Measurements from ENCODE around the gene PARP4.
"Not testable (repeated sequence)": the region's sequence is repeated elsewhere in the genome, so short reads cannot be mapped to it uniquely, and the experiment has no call there.

DNA sequence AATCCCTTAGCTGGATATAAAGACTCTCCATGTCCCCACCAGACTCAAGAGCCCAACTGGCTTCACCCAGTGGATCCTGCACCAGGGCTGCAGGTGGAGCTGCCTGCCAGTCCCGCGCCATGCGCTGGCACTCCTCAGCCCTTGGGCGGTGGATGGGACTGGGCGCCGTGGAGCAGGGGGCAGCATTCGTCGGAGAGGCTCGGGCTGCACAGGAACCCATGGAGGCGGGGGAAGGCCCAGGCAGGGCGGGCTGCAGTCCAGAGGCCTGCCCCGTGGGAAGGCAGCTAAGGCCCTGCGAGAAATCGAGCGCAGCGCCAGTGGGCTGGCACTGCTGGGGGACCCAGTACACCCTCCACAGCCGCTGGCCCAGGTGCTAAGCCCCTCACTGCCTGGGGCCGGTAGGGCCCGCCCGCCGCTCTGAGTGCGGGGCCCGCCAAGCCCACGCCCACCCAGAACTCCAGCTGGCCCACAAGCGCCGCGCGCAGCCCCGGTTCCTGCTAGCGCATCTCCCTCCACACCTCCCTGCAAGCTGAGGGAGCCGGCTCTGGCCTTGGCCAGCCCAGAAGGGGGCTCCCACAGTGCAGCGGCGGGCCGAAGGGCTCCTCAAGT, 48.1 kb upstream of the PARP4 start:
- TF ChIP-seq POLR2AphosphoS5 (IDR thresholded peaks at IDR 0.05; ENCODE audit: low read depth); EZH2 (IDR thresholded peaks at IDR 0.05; ENCODE audit: low read depth, unreplicated experiment); ZNF114 (CRISPR knock-in tag; IDR thresholded peaks at IDR 0.05); NANOG (IDR thresholded peaks at IDR 0.05; ENCODE audit: borderline replicate concordance); EZH2phosphoT487 (IDR thresholded peaks at IDR 0.05; ENCODE audit: unreplicated experiment); STAT1 (IDR thresholded peaks at IDR 0.05; ENCODE audit: unreplicated experiment); CREB1 (CRISPR knock-in tag; IDR thresholded peaks at IDR 0.05; ENCODE audit: low read depth); JUNB (IDR thresholded peaks at IDR 0.05; ENCODE audit: unreplicated experiment); ZNF331 (CRISPR knock-in tag; IDR thresholded peaks at IDR 0.05; ENCODE audit: low read depth): not testable (repeated sequence)
- TF ChIP-seq, protein P1, sequence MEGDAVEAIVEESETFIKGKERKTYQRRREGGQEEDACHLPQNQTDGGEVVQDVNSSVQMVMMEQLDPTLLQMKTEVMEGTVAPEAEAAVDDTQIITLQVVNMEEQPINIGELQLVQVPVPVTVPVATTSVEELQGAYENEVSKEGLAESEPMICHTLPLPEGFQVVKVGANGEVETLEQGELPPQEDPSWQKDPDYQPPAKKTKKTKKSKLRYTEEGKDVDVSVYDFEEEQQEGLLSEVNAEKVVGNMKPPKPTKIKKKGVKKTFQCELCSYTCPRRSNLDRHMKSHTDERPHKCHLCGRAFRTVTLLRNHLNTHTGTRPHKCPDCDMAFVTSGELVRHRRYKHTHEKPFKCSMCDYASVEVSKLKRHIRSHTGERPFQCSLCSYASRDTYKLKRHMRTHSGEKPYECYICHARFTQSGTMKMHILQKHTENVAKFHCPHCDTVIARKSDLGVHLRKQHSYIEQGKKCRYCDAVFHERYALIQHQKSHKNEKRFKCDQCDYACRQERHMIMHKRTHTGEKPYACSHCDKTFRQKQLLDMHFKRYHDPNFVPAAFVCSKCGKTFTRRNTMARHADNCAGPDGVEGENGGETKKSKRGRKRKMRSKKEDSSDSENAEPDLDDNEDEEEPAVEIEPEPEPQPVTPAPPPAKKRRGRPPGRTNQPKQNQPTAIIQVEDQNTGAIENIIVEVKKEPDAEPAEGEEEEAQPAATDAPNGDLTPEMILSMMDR (conservative IDR thresholded peaks at IDR 0.05; ENCODE audit: low read depth in 2 of 2): not testable (repeated sequence)
- TF ChIP-seq, protein P2, sequence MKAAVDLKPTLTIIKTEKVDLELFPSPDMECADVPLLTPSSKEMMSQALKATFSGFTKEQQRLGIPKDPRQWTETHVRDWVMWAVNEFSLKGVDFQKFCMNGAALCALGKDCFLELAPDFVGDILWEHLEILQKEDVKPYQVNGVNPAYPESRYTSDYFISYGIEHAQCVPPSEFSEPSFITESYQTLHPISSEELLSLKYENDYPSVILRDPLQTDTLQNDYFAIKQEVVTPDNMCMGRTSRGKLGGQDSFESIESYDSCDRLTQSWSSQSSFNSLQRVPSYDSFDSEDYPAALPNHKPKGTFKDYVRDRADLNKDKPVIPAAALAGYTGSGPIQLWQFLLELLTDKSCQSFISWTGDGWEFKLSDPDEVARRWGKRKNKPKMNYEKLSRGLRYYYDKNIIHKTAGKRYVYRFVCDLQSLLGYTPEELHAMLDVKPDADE (IDR thresholded peaks at IDR 0.05): not testable (repeated sequence)
- TF ChIP-seq, protein P3, sequence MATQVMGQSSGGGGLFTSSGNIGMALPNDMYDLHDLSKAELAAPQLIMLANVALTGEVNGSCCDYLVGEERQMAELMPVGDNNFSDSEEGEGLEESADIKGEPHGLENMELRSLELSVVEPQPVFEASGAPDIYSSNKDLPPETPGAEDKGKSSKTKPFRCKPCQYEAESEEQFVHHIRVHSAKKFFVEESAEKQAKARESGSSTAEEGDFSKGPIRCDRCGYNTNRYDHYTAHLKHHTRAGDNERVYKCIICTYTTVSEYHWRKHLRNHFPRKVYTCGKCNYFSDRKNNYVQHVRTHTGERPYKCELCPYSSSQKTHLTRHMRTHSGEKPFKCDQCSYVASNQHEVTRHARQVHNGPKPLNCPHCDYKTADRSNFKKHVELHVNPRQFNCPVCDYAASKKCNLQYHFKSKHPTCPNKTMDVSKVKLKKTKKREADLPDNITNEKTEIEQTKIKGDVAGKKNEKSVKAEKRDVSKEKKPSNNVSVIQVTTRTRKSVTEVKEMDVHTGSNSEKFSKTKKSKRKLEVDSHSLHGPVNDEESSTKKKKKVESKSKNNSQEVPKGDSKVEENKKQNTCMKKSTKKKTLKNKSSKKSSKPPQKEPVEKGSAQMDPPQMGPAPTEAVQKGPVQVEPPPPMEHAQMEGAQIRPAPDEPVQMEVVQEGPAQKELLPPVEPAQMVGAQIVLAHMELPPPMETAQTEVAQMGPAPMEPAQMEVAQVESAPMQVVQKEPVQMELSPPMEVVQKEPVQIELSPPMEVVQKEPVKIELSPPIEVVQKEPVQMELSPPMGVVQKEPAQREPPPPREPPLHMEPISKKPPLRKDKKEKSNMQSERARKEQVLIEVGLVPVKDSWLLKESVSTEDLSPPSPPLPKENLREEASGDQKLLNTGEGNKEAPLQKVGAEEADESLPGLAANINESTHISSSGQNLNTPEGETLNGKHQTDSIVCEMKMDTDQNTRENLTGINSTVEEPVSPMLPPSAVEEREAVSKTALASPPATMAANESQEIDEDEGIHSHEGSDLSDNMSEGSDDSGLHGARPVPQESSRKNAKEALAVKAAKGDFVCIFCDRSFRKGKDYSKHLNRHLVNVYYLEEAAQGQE (IDR thresholded peaks at IDR 0.05; ENCODE audit: unreplicated experiment): not testable (repeated sequence)
- TF ChIP-seq, protein P4, sequence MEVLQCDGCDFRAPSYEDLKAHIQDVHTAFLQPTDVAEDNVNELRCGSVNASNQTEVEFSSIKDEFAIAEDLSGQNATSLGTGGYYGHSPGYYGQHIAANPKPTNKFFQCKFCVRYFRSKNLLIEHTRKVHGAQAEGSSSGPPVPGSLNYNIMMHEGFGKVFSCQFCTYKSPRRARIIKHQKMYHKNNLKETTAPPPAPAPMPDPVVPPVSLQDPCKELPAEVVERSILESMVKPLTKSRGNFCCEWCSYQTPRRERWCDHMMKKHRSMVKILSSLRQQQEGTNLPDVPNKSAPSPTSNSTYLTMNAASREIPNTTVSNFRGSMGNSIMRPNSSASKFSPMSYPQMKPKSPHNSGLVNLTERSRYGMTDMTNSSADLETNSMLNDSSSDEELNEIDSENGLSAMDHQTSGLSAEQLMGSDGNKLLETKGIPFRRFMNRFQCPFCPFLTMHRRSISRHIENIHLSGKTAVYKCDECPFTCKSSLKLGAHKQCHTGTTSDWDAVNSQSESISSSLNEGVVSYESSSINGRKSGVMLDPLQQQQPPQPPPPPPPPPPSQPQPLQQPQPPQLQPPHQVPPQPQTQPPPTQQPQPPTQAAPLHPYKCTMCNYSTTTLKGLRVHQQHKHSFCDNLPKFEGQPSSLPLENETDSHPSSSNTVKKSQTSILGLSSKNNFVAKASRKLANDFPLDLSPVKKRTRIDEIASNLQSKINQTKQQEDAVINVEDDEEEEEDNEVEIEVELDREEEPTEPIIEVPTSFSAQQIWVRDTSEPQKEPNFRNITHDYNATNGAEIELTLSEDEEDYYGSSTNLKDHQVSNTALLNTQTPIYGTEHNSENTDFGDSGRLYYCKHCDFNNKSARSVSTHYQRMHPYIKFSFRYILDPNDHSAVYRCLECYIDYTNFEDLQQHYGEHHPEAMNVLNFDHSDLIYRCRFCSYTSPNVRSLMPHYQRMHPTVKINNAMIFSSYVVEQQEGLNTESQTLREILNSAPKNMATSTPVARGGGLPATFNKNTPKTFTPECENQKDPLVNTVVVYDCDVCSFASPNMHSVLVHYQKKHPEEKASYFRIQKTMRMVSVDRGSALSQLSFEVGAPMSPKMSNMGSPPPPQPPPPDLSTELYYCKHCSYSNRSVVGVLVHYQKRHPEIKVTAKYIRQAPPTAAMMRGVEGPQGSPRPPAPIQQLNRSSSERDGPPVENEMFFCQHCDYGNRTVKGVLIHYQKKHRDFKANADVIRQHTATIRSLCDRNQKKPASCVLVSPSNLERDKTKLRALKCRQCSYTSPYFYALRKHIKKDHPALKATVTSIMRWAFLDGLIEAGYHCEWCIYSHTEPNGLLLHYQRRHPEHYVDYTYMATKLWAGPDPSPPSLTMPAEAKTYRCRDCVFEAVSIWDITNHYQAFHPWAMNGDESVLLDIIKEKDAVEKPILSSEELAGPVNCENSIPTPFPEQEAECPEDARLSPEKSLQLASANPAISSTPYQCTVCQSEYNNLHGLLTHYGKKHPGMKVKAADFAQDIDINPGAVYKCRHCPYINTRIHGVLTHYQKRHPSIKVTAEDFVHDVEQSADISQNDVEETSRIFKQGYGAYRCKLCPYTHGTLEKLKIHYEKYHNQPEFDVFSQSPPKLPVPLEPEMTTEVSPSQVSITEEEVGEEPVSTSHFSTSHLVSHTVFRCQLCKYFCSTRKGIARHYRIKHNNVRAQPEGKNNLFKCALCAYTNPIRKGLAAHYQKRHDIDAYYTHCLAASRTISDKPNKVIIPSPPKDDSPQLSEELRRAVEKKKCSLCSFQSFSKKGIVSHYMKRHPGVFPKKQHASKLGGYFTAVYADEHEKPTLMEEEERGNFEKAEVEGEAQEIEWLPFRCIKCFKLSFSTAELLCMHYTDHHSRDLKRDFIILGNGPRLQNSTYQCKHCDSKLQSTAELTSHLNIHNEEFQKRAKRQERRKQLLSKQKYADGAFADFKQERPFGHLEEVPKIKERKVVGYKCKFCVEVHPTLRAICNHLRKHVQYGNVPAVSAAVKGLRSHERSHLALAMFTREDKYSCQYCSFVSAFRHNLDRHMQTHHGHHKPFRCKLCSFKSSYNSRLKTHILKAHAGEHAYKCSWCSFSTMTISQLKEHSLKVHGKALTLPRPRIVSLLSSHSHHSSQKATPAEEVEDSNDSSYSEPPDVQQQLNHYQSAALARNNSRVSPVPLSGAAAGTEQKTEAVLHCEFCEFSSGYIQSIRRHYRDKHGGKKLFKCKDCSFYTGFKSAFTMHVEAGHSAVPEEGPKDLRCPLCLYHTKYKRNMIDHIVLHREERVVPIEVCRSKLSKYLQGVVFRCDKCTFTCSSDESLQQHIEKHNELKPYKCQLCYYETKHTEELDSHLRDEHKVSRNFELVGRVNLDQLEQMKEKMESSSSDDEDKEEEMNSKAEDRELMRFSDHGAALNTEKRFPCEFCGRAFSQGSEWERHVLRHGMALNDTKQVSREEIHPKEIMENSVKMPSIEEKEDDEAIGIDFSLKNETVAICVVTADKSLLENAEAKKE (CRISPR knock-in tag; IDR thresholded peaks at IDR 0.05): not testable (repeated sequence)
